H1 (cell line): ENCODE measurements around the gene AQP10. TPM values are rescaled to one million over a fixed set of nuclear protein-coding genes. Genes with fewer than 3 reads are reported as not detected.

Source experiments
- polyA plus RNA-seq, 7 experiments: library from polyadenylated mRNA; depleted of rRNA in 3 of 7; stranded (reverse) in 5 of 7; unstranded in 2 of 7; fragments of >200 nt in 5 of 7; fragments of 200-250 nt in 2 of 7; gene quantifications; 1 replicate in 5 of 7; 2 replicates in 1 of 7; 4 replicates in 1 of 7; pipeline versions ENCODE4 v1.2.1 to v1.2.3, GENCODE V29; 2011 to 2013; ENCODE audit warnings: missing spikeins in 2 of 7, mixed read lengths in 2 of 7
- total RNA-seq: library from RNA; stranded (reverse); fragmentation: NEBNext Ultra II Directional; extraction: Animal tissue kit (Norgen Biotek cat#: 25700); gene quantifications from 2 replicates; pipeline ENCODE4 v1.2.1, GENCODE V29; 2021
- TF ChIP-seq, protein P1 (sequence below): IDR thresholded peaks from 2 replicates; pipeline ENCODE4 v1.6.1; 2011; ENCODE audit warnings: low read length, improper control_type of control experiment

The AQP10 gene
- total and polyA plus RNA-seq, 2 of the 8 experiments (the other 6 are each of a cell fraction or from before 2014, with no cell fraction given) = not detected

DNA sequence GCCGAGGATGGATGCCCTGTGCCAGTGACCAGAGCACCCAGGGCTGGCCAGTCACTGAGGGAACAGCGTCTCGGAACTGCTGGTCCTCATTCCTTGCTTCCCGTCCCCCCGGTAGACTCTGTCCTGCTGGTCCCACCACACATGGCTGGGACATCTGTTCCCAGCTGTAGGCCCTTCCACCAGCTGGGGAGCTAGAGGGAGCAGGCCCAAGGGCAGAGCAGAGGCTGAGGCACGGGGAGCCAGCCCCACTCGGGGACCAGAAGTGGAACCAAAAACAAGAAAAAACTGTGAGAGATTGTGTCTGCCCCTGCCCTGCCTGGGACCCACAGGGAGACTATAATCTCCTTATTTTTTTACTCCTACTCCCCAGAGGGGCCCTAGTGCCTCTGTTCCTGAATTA, 28.2 kb downstream of the AQP10 start (continued):
- TF ChIP-seq, protein P1, sequence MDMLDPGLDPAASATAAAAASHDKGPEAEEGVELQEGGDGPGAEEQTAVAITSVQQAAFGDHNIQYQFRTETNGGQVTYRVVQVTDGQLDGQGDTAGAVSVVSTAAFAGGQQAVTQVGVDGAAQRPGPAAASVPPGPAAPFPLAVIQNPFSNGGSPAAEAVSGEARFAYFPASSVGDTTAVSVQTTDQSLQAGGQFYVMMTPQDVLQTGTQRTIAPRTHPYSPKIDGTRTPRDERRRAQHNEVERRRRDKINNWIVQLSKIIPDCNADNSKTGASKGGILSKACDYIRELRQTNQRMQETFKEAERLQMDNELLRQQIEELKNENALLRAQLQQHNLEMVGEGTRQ = no peak
